Muscle of arm (tissue), 12 donors: ENCODE data around the gene INPP5A. TPM values are rescaled to one million over a fixed set of nuclear protein-coding genes. Genes with fewer than 3 reads are reported as not detected.
"Not testable (repeated sequence)": the region's sequence is repeated elsewhere in the genome, so short reads cannot be mapped to it uniquely, and the experiment has no call there.

Experiments
- DNase-seq: peaks from one replicate; pipeline ENCODE4 v3.0.0-alpha.2; 2013
- polyA plus RNA-seq, 12 donors: library from polyadenylated mRNA; unstranded; fragments of 120-200 nt; gene quantifications; one replicate each; pipeline ENCODE4 v1.2.1, GENCODE V29; 2013; ENCODE audit not compliant: insufficient read length in 12 of 12

Gene INPP5A
- polyA plus RNA-seq, 12 donors = 22.2 to 59.4 (median 43.8) TPM; not detected in 1

GRCh38 chr10:132500781-132501415 is 36.7 kb upstream of the INPP5A start:
- DNase-seq = no peak

- no peak for DNase-seq
Observed at GRCh38 chr10:132502544-132503300, 34.9 kb upstream of the INPP5A start.

GRCh38 chr10:132503581-132504421 is 33.8 kb upstream of the INPP5A start:
- no peak for DNase-seq

GRCh38 chr10:132504501-132505272 is 32.9 kb upstream of the INPP5A start:
- no peak for DNase-seq

GRCh38 chr10:132505546-132505945 is 32.0 kb upstream of the INPP5A start:
- not testable (repeated sequence) for DNase-seq

GRCh38 chr10:132506711-132507408 is 30.7 kb upstream of the INPP5A start:
- DNase-seq = no peak

- no peak for DNase-seq
Observed at GRCh38 chr10:132507409-132507955, 30.1 kb upstream of the INPP5A start.

GRCh38 chr10:132507956-132508490 is 29.6 kb upstream of the INPP5A start:
- no peak for DNase-seq

GRCh38 chr10:132508581-132509443 is 28.8 kb upstream of the INPP5A start:
- DNase-seq = no peak

GRCh38 chr10:132509506-132510173 is 27.9 kb upstream of the INPP5A start:
- DNase-seq = no peak

- no peak for DNase-seq
Observed at GRCh38 chr10:132510174-132510611, 27.4 kb upstream of the INPP5A start.

GRCh38 chr10:132511121-132512051 is 26.2 kb upstream of the INPP5A start:
- DNase-seq = no peak

GRCh38 chr10:132512052-132512442 is 25.5 kb upstream of the INPP5A start:
- DNase-seq = no peak

- no peak for DNase-seq
Observed at GRCh38 chr10:132512693-132513345, 24.8 kb upstream of the INPP5A start.

- DNase-seq = no peak
Observed at GRCh38 chr10:132514821-132515520, 22.6 kb upstream of the INPP5A start.
